NCI-H2196 treated with DMSO at 0.1 percent for 48 hours (cell line): ENCODE results near the gene TRPM4.
A peak's percentile ranks its signal among the peaks of the same experiment; 100 is the strongest.
"Not testable (repeated sequence)": the region's sequence is repeated elsewhere in the genome, so short reads cannot be mapped to it uniquely, and the experiment has no call there.

ENCODE experiments used
- DNase-seq: peaks from one replicate; lab custom pipeline; 2025; ENCODE audit not compliant: unreplicated experiment; lab: John Stamatoyannopoulos, UW

Gene TRPM4

DNA sequence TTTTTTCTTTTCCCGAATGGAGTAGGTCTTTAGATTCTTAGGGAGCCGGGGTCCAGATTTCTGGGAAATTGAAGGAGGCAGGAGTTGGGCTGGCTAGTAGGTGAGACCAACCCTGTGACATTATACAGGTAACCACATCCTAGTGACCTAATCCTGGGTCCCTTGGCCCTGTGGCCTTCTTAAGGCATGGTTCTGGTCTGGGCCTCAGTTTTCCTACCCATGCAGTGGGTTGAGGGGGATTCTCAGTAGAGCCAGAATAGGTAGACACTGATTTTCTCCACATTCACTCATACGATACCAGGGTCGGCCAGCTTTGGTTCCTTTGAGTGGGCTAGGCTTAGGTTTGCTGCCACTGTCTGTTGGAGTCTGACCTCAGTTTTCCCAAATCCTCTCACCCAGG lies 31.0 kb upstream of the TRPM4 start:
- DNase-seq = no peak

DNA sequence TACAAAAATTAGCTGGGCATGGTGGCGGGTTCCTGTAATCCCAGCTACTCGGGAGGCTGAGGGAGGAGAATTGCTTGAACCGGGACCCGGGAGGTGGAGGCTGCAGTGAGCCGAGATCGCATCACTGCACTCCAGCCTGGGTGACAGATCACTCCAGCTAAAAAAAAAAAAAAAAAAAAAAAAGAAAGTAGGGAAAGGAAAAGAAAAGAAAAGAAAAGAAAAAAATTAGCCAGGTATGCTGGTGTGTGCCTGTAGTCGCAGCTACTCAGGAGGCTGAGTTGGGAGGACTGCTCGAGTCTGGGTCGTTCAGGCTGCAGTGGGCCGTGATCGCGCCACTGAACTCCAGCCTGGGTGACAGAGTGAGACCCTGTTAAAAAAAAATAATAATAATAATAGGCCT lies 30.4 kb upstream of the TRPM4 start:
- not testable (repeated sequence) for DNase-seq

DNA sequence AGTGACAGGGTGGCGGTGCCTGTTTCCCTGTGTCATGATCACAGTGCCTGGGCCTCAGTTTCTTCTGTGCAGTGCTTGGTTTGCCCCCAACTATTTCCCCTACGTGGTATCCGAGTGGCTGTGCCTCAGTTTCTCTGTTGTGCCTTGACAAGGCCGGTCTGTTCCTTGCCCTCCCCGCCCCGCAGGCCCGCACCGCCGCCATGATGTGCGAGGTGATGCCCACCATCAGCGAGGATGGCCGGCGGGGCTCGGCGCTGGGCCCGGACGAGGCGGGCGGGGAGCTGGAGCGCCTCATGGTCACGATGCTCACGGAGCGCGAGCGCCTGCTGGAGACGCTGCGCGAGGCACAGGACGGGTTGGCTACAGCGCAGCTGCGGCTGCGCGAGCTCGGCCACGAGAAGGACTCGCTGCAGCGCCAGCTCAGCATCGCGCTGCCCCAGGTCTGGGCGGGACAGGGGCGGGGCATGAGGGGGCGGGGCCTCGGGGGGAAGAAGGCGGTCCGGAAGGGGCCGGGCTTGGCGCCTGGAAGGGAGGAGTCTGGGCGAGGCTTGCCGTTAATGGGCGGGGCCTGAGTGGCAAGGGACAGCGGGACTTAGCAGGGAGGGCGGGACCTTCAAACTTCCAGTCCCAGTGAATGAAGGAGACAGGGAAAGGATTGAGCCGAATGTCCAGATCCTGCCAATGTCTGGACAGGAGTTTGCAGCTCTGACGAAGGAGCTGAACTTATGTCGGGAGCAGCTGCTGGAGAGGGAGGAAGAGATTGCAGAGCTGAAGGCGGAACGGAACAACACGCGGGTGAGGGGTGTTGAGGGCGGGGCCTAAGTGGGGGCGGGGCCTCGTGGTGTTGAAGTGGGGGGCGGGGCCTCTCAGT lies 29.7 kb upstream of the TRPM4 start:
- DNase-seq = peak; percentile 94

DNA sequence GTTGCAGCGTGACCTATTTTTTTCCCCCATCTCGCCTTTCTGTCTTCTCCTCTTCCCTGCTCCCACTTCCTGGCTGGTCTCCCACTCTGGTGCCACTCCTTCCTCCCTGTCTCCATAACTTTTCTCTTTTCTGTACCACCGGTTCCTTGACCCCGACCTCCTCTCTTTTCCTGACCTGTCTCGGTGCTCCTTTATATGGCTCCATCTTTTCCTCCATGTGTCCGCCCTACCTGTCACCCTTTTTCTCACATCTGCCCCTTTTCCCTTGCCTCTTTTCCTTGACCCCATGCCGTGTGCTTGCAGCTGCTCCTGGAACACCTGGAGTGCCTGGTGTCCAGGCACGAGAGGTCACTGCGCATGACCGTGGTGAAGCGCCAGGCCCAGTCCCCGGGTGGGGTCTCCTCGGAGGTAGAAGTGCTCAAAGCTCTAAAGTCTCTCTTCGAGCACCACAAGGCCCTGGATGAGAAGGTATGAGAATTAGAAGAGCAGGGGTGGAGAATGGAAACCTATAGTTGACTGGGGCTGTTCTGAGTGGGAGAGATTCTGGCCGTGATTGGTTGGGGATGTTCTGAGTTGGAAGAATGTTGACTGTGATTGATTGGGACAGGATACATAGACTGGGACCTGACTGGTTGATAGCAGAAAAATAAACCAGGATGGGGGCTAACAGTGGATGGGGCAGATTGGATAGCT lies 28.9 kb upstream of the TRPM4 start:
- DNase-seq = no peak

DNA sequence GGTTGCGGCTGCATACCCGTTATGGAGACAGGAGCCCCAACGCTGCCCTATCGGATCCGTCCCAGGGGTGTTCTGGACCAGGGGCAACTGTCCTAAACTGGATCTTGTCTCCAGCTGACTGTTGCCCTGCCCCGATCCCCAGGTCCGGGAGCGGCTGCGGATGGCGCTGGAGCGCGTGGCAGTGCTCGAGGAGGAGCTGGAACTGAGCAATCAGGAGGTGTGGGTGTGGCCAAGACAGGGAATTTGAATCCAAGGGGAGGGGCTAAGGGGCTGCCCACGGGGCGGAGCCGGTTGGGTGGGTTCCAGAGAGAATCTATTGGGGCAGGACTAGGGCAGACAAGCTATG lies 28.4 kb upstream of the TRPM4 start:
- DNase-seq = peak; percentile 73

DNA sequence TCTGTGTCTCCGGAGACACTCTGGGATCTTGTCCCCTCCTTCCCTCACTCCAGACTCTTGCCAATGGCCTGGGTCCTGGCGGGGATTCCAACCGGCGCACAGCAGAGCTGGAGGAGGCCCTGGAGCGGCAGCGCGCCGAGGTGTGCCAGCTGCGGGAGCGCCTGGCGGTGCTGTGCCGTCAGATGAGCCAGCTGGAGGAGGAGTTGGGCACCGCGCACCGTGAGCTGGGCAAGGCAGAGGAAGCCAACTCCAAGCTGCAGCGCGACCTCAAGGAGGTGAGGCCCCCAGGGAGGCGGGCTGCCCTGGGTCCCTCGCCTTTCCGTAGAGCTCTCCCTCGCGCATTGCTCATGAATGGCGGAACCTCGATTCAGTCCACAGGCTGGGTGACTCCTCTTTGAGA lies 27.3 kb upstream of the TRPM4 start:
- no peak for DNase-seq

DNA sequence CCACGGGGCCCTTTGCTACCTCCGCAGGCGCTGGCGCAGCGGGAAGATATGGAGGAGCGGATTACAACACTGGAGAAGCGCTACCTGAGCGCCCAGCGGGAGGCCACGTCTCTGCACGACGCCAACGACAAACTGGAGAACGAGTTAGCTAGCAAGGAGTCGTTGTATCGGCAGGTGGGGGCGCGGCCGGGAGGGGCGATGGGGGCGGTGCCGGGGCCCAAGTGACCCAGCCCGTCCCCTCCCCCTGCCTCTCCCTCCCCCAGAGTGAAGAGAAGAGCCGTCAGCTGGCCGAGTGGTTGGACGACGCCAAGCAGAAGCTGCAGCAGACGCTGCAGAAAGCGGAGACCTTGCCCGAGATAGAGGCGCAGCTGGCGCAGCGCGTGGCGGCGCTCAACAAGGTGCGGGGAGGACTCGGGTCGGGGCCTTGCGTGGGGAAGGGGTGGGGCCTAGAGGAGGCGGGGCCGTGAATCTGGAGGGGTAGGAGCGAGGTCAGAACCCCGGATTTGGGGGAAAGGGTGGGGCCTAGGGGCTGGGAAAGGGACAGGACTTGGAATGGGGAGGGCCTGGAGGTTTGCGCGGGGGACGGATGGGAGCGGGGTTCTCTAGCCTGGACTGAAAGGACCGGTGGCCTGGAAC lies 24.5 kb upstream of the TRPM4 start:
- no peak for DNase-seq

DNA sequence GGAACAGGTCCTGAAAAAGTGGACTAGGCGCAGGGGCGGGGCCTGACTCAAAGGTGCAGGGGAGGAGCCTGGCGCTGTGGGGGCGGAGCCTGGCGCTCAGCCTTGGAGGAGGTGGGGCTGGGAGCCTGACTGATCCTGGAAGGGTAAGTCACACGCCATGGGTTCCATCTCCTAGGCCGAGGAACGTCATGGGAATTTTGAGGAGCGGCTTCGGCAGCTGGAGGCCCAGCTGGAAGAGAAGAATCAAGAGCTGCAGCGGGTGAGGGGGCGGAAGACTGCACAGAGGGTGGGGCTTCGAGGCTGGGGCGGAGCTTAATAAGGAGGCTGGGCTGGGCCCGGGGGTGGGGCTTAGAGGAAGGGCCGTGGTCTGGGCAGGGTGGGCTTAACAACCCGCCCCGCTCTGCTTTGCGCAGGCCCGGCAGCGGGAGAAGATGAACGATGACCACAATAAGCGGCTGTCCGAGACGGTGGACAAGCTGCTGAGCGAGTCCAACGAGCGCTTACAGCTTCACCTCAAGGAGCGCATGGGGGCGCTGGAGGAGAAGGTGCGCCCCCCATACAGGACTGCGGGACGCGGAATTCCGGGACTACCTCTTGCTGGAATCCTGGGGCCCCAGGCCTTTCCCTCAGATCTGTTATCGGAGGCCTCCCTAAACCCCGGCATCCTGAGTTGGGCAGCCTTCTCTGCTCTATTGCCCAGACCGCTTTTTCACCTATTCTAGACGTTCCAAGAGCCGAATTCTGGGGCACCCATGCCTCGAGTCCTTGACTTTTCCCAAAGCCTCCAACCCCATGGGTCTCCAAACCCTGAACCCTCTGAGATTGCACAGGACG lies 23.8 kb upstream of the TRPM4 start:
- no peak for DNase-seq

DNA sequence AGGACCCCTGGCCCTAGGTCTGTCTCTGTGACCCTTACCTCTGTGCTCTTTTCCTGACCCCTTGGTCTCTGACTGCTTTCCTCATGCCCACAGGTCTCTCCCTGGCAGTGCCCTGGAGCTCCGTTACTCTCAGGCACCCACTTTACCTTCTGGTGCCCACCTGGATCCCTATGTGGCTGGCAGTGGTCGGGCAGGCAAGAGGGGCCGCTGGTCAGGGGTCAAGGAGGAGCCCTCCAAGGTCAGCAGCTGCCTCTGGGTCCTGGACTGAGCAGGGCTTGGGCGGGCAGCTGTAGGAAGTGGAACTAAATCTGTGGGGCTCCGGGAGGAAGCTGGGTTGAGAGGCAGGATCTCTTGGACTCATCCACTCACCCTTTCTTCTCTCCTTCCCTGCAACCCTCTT lies 21.9 kb upstream of the TRPM4 start:
- DNase-seq = no peak

DNA sequence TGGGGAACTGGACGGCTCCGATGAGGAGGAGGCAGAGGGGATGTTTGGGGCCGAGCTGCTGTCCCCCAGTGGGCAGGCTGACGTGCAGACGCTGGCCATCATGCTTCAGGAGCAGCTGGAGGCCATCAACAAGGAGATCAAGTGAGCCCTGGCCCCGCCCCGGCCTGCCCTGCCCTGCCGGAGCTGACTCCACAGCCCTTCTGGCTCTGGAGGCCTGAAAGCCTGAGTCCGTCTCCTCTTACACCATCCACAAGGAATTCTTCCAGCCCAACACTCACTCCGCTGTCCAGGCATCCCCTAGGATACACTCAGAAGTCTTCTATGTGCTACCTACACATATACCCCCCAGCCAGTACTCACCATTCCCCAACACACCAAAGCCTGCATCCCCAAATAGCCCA lies 20.8 kb upstream of the TRPM4 start:
- no peak for DNase-seq

DNA sequence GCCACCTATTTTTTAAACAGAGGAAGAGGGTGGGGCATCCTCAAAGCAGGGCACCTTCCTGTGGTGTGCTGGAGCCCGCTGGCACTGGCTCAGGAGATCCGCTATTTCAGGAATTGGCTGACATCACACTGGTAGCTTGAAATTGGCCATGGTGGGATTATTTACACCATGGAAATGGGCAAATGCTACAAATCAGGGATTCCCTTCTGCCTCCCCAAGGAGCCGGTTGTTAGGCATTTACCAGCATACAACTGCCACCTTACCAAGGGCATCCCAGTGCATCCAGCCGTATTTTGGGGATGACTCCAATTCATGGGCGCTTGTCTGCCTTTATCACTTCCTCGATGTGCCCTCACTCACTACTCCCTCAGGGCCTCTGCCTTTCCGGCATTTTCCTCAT lies 16.6 kb upstream of the TRPM4 start:
- no peak for DNase-seq

DNA sequence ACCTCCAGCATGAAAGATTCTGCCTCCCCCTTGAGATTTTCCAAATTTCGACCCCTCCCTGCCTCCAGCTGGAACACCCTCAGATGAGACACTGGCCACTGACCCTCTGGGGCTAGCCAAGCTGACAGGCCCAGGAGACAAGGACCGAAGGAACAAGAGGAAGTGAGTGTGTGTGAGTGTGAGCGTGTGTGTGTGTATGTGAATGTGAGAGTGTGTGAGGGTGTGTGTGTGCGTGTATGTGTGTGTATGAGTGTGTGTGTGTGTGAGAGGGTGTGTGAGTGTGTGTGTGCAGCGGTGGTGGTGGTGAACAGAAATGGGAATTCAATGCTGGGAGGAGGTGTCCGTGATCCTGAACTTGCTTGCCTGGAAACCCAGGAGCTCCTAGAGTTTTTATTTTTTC lies 16.2 kb upstream of the TRPM4 start:
- no peak for DNase-seq

DNA sequence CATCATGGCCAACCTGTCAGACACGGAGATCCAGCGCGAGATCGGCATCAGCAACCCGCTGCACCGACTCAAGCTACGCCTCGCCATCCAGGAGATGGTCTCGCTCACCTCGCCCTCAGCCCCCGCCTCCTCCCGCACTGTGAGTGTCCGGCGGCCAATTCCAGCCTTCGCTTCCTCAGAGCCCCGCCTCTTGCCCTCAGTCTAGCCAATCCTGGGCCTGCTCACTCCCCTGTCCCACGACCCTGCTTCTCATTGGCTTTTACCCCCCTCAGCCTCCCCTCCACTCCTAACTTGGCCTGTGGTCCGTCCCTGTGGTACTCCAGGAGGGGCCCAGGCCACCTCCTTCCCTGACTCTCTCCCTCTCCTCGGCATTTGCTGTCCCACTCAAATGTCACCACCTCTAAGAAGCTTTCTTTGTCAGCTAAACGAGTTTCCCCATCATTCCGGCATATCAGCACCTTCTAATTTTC lies 14.7 kb upstream of the TRPM4 start:
- DNase-seq = peak; percentile 97

DNA sequence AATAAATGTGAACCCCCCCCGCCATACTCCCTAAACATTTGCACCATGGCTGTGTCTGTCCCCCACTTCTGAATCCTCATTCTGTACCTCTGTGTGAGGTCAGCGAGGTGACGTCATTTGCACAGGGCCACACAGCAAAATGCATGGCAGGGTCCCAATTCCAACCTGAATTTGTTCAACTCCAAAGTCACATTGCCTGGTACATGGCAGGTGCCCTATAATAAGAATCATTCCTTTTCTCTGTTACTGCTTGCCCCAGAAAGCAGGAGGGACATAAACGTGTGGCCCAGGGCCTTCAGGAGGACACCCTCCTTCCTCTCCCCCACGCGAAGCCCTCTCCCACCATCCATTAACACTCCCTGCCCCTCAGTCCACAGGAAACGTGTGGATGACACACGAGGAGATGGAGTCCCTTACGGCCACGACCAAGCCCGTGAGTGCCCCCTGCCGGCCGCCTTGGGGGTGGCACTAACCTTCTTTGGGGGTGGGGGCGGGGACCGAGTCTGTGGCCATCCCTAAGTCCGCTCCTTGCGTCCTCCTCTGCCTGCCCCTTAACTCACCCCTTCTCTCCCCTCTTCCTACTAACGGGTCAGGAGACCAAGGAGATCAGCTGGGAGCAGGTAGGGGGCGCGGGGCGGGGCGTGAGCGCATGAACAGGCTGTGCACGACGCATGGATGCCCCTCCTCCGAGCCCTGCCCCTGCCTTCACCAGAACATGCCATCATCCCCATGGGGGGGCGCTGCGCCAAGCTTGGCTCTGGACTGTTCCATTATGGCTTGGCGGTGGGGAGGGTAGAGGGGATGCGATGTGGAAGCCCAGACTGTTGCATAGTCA lies 11.8 kb upstream of the TRPM4 start:
- DNase-seq = peak; percentile 42

DNA sequence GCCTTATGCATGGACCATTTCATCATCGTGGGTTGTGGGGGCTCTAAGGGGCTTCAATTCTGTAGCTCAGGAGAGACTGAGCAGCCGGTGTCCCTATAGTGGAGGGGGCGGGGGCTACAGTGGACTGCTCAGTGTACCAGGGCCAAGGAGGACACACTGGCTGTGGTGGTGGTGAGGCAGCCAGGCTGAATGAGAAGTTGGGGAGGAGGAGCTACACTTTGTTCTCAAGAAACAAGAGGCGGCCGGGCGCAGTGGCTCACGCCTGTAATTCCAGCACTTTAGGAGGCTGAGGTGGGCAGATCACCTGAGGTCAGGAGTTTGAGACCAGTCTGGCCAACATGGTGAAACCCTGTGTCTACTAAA lies 11.2 kb upstream of the TRPM4 start:
- not testable (repeated sequence) for DNase-seq

DNA sequence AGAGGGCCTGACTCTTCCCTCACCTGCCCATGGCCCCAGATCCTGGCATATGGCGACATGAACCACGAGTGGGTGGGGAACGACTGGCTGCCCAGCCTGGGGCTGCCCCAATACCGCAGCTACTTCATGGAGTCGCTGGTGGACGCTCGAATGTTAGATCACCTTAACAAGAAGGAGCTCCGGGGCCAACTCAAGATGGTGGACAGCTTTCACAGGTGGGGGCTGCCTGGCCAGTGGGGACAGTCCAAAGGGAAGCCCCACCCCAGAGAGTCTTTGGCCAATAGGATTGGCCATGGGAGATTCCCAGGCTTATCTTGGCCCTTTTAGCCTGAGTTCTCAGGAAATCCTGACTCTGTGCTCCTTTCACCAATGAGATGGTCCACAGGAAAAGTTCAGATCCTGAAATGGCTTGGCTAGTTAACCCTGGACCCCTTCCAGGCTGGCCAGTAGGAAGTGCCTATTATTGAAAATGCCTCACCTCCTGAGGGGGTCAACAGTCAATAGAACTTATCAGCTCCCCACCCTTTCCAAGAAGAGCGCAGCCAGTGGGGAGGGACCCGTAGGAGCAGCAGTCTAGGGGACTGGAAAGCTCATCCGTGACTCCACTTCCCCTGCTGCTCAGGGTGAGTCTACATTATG lies 9.4 kb upstream of the TRPM4 start:
- DNase-seq = no peak

DNA sequence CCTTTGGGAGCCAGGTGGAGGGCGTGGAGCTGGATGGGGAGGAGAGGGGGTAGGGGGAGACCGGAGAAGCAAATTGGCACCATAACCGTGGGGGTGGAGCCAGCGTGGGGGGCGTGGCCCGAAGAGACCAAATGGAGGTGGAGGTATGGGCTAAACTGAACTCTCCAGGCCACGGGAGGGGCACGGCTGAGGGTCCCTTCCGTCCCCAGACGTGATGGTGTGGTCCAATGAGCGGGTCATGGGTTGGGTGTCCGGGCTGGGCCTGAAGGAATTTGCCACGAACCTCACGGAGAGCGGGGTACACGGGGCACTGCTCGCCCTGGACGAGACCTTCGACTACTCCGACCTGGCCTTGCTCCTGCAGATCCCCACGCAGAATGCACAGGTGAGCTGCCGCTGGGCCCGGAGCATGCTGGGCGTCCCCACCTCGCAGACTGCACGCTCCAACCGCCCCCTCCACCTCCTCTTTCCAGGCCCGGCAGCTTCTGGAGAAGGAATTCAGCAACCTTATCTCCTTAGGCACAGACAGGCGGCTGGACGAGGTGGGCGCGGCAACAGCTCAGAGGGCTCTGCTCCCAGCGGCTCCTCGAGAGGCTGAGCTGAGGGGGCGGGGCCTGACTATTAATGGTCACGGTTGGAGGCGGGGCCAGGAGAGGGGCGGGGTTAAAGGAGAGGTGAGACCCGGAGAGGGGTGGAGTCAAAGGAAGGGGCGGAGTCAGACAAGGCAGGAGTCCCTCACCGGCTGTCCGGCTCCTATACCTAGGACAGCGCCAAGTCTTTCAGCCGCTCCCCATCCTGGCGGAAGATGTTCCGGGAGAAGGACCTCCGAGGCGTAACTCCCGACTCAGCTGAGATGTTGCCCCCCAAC lies 8.6 kb upstream of the TRPM4 start:
- peak; percentile 92 for DNase-seq

DNA sequence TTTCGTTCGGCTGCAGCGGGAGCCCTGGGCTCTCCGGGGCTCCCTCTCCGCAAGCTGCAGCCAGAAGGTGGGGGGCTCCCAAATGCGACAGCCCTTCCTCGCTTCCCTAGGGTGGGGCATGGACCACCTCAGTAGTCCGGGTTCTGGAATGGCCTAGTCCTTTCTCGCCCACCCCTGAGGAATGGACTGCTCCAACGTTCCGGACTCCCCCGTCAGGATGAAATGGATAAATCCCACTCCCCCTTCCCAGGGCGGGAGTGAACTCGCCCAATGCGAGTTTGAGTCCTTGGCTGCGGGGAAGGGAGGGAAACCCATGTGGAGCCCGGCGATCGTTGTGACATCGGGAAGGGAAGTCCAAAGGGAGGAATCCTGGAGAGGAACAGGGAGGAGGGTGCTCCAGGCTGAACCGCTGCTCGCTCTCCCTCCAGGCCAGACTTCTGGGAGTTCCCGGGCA lies 7.9 kb upstream of the TRPM4 start:
- DNase-seq = peak; percentile 39
